Thyroid gland (tissue), 4 donors: ENCODE data around the gene EGLN3.

Source experiments
- POLR2A ChIP-seq, 2 donors: fragments of 450-650 bp; IDR thresholded peaks; one replicate each; pipeline ENCODE4 v1.6.1; 2017; ENCODE audit warnings: antibody characterized with exemption in 2 of 2, mild to moderate bottlenecking in 2 of 2, moderate library complexity in 1 of 2
- TF ChIP-seq, protein P1 (sequence below), 6 experiments: fragments of 200-600 bp in 3 of 6; fragments of 450-650 bp in 3 of 6; sonication (generic) in 3 of 6; IDR thresholded peaks; one replicate each; pipeline ENCODE4 v1.5.1; 2016 to 2019; ENCODE audit warnings: antibody characterized with exemption in 6 of 6, mild to moderate bottlenecking in 2 of 6, inconsistent platforms in 1 of 6, moderate library complexity in 1 of 6

DNA sequence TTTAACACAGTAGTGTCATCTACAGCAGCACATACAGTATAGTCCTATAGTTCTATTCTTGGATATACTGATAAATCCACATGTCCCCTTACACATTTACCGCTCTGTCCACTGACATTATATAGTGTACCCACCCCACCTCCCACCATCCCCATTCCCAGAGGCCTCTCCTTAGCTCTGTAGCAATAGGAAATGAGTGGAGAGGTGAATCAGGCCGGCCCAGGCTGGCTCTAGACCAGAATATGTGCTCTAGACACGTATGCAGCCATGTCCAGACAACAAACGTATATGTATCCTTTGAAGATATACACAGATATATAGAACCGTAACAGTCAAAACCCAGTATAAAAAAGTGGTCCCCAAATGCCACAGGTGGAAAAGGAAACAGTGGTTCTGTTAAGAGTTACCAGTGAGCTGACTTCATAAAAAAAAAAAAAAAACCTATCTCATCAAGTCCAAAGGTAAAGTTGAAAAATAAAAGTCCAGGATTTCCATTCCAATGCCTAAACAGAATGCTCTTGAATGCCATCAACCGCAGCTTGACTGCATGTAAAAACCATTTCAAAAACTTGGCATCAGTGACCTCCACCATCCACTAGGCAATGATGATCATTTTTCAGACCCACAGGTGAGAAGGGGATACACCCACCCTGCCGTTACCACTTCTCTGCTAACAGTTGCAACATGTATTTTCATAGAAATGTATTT, 16.7 kb downstream of the EGLN3 start:
- TF ChIP-seq POLR2A (IDR thresholded peaks at IDR 0.05) = no peak
- TF ChIP-seq, protein P1, sequence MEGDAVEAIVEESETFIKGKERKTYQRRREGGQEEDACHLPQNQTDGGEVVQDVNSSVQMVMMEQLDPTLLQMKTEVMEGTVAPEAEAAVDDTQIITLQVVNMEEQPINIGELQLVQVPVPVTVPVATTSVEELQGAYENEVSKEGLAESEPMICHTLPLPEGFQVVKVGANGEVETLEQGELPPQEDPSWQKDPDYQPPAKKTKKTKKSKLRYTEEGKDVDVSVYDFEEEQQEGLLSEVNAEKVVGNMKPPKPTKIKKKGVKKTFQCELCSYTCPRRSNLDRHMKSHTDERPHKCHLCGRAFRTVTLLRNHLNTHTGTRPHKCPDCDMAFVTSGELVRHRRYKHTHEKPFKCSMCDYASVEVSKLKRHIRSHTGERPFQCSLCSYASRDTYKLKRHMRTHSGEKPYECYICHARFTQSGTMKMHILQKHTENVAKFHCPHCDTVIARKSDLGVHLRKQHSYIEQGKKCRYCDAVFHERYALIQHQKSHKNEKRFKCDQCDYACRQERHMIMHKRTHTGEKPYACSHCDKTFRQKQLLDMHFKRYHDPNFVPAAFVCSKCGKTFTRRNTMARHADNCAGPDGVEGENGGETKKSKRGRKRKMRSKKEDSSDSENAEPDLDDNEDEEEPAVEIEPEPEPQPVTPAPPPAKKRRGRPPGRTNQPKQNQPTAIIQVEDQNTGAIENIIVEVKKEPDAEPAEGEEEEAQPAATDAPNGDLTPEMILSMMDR (IDR thresholded peaks at IDR 0.05) = no peak
